Neural progenitor cell (in vitro differentiated cells): ENCODE results near the gene TRPT1.

ENCODE experiments used
- CTCF ChIP-seq: fragments of 200-600 bp; sonication (generic); IDR thresholded peaks from 2 replicates; pipeline ENCODE4 v1.5.1; 2017; ENCODE audit warnings: antibody characterized with exemption, mild to moderate bottlenecking
- EZH2 ChIP-seq: fragments of 200-600 bp; sonication (generic); IDR thresholded peaks from 2 replicates; pipeline ENCODE4 v1.6.1; 2017; ENCODE audit warnings: antibody characterized with exemption, mild to moderate bottlenecking, moderate library complexity
- EZH2phosphoT487 ChIP-seq: fragments of 200-600 bp; sonication (generic); IDR thresholded peaks from 2 replicates; pipeline ENCODE4 v1.6.1; 2017; ENCODE audit warnings: antibody characterized with exemption

GRCh38 chr11:64226507-64227051 lies 593 bp upstream of the TRPT1 start:
- TF ChIP-seq CTCF (no peak), EZH2 (no peak), EZH2phosphoT487 (no peak)
